ENCODE results near the gene TMEM88.

DNA sequence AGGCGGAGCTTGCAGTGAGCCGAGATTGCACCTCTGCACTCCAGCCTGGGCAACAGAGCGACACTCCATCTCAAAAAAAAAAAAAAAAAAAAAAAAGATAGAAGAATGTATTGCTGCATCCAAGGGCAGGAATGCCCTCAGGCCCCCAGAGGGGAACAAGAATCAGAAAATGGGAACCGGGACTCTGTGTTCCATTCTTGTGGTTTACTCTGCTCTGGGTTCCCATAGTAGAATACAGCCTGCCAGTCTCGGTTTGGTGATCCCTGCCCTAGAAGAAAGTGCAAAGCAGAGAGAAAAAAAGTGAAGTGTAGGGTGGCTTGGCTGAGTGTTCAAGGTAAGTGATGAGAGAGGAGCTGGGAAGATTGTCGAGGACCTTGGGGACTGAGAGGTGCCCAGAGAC is 48.3 kb upstream of the TMEM88 start:
- TF ChIP-seq, protein P1, sequence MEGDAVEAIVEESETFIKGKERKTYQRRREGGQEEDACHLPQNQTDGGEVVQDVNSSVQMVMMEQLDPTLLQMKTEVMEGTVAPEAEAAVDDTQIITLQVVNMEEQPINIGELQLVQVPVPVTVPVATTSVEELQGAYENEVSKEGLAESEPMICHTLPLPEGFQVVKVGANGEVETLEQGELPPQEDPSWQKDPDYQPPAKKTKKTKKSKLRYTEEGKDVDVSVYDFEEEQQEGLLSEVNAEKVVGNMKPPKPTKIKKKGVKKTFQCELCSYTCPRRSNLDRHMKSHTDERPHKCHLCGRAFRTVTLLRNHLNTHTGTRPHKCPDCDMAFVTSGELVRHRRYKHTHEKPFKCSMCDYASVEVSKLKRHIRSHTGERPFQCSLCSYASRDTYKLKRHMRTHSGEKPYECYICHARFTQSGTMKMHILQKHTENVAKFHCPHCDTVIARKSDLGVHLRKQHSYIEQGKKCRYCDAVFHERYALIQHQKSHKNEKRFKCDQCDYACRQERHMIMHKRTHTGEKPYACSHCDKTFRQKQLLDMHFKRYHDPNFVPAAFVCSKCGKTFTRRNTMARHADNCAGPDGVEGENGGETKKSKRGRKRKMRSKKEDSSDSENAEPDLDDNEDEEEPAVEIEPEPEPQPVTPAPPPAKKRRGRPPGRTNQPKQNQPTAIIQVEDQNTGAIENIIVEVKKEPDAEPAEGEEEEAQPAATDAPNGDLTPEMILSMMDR (conservative IDR thresholded peaks at IDR 0.05; ENCODE audit: low read depth, low read length) = no peak
- TF ChIP-seq EZH2 (IDR thresholded peaks at IDR 0.05; ENCODE audit: low read length, unreplicated experiment) (no peak), EZH2phosphoT487 (IDR thresholded peaks at IDR 0.05; ENCODE audit: borderline replicate concordance, low read length) (no peak)

All from PC-3 (cell line).